ENCODE measurements around the gene CDCA4.

CDCA4 gene

DNA sequence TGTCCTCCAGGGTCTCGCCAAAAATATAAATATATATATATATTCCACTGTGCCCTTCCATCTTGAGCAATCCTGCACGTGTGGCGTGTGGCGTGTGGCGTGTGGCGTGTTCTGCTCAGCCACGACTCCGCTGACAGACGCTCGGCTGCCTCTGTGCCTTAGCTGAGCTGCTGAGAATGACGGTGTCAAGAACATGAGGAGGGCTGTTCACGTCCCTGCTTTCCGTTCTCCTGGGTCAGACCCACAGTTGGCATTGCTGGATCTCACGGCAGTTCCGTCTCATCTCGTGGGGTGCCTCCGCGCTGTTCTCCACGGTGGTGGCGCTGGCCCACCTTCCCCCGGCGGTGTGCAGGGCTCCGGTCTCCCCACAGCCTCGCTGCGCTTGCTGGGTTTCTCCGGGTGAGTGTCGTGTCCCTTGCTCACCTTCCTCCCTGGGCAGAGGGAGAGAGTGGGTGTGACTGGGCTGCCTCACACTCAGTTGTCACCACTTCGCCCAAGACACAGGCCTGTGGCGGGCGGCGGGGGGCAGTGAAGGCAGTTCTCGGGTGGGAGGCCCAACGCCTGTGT lies 34.9 kb upstream of the CDCA4 start:
- no peaks in the 10 kb centered on the region for H3K79me1 ChIP-seq (replicated peaks; ENCODE audit: low read length, poor library complexity, severe bottlenecking)
- no peak overlapping the region for H2BK5ac ChIP-seq (ENCODE audit: low read depth, low read length, poor library complexity, severe bottlenecking)
- H3K23ac ChIP-seq (ENCODE audit: low read length in 2 of 2) = no peak overlapping the region
- DNase-seq = no peak
- H4K8ac ChIP-seq (ENCODE audit: low read length) = peak overlapping the region; percentile 12
- H2AK5ac ChIP-seq (ENCODE audit: low read length, severe bottlenecking) = no peak overlapping the region
- H3K4me3 ChIP-seq (ENCODE audit: insufficient read depth in 1 of 2, low read depth in 1 of 2, low read length in 2 of 2) = no peak overlapping the region
- no peak overlapping the region for H3K14ac ChIP-seq (ENCODE audit: low read length in 2 of 2)
- H3K36me3 ChIP-seq (ENCODE audit: control insufficient read depth in 1 of 2, insufficient read depth in 2 of 2, low read depth in 1 of 2, low read length in 2 of 2) = no peaks in the 10 kb centered on the region
- peaks cover 10 to 41% of the 10 kb centered on the region in 2 experiments for H3K27me3 ChIP-seq (ENCODE audit: control insufficient read depth in 1 of 2, insufficient read depth in 1 of 2, low read length in 2 of 2)
- no peak overlapping the region for H2BK12ac ChIP-seq (ENCODE audit: low read length in 2 of 2)
- H4K91ac ChIP-seq (ENCODE audit: low read length) = no peak overlapping the region
- no peak overlapping the region for H3K4ac ChIP-seq (ENCODE audit: low read depth in 1 of 2, low read length in 2 of 2)
- no peak overlapping the region for H2BK120ac ChIP-seq (ENCODE audit: low read depth, low read length)
- 78% methylated on average over 31 of the region's 33 CpGs for WGBS
- H3K4me2 ChIP-seq (ENCODE audit: low read length, poor library complexity, severe bottlenecking) = no peak overlapping the region
- H3K9ac ChIP-seq (ENCODE audit: low read length) = no peak overlapping the region
- H3K4me1 ChIP-seq (ENCODE audit: control insufficient read depth, insufficient read depth, low read depth, low read length) = peaks cover 10% of the 10 kb centered on the region
- no peak overlapping the region for H2AFZ ChIP-seq (ENCODE audit: low read depth, low read length)
- no peak overlapping the region for H2BK15ac ChIP-seq (ENCODE audit: low read depth, poor library complexity, severe bottlenecking)
- H3K9me3 ChIP-seq (ENCODE audit: control insufficient read depth, low read length) = no peaks in the 10 kb centered on the region
- H3K18ac ChIP-seq (ENCODE audit: low read depth in 1 of 2, low read length in 2 of 2) = no peak overlapping the region
- no peak overlapping the region for H3K27ac ChIP-seq (ENCODE audit: low read length, poor library complexity, severe bottlenecking)

DNA sequence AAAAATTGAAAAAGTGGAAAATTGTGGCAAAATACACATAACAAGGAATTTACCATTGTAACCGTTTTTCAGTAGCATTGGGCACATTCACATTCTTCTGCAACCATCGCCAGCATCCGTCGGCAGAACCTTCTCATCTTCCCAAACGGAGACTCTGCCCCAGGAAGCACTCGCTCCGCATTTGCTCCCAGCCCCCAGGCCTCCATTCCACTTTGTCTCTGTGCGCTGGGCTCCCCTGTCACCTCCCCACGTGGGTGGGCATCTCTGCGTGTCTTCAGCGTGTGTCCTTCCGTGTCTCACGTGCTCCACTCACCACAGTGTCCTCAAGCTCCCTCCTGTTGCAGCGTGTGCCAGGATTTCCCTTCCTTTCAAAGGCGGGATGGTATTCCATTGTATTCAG lies 34.5 kb upstream of the CDCA4 start:
- H3K27me3 ChIP-seq (ENCODE audit: control insufficient read depth in 1 of 2, insufficient read depth in 1 of 2, low read length in 2 of 2) = peaks cover 10 to 41% of the 10 kb centered on the region in 2 experiments
- H2AK5ac ChIP-seq (ENCODE audit: low read length, severe bottlenecking) = no peak overlapping the region

DNA sequence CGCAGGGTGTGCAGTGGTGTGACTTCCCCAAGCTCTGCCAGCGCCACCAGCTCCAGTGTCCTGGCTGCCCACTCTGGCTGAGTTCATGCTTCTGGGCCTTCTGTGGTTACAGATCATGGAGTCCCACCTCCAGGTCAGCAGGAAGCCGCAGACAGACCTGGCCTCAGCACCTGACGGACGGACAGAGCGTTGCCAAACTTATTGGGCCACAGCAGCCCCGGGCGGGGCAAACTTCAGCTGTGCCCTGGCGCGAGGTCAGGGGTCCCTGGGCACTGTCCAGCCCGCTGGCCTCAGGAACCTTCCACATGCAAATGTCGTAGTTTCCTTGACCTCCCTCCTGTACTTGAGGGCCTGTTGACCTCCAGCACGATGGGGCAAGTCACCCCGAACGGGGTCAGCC lies 33.1 kb upstream of the CDCA4 start:
- Histone ChIP-seq H2BK12ac (ENCODE audit: low read length in 2 of 2) (no peak overlapping the region), H3K9me3 (ENCODE audit: control insufficient read depth, low read length) (no peaks in the 10 kb centered on the region), H3K4ac (ENCODE audit: low read depth in 1 of 2, low read length in 2 of 2) (no peak overlapping the region), H2AFZ (ENCODE audit: low read depth, low read length) (no peak overlapping the region), H4K91ac (ENCODE audit: low read length) (no peak overlapping the region), H2BK15ac (ENCODE audit: low read depth, poor library complexity, severe bottlenecking) (no peak overlapping the region), H3K4me2 (ENCODE audit: low read length, poor library complexity, severe bottlenecking) (no peak overlapping the region), H3K9ac (ENCODE audit: low read length) (no peak overlapping the region), H2AK5ac (ENCODE audit: low read length, severe bottlenecking) (no peak overlapping the region), H3K27ac (ENCODE audit: low read length, poor library complexity, severe bottlenecking) (no peak overlapping the region), H2BK120ac (ENCODE audit: low read depth, low read length) (no peak overlapping the region), H3K4me1 (ENCODE audit: control insufficient read depth, insufficient read depth, low read depth, low read length) (peaks cover 18% of the 10 kb centered on the region), H3K79me1 (replicated peaks; ENCODE audit: low read length, poor library complexity, severe bottlenecking) (no peaks in the 10 kb centered on the region), H3K27me3 (ENCODE audit: control insufficient read depth in 1 of 2, insufficient read depth in 1 of 2, low read length in 2 of 2) (peaks cover 10 to 34% of the 10 kb centered on the region in 2 experiments), H3K23ac (ENCODE audit: low read length in 2 of 2) (no peak overlapping the region), H2BK5ac (ENCODE audit: low read depth, low read length, poor library complexity, severe bottlenecking) (no peak overlapping the region), H3K18ac (ENCODE audit: low read depth in 1 of 2, low read length in 2 of 2) (no peak overlapping the region), H4K8ac (ENCODE audit: low read length) (no peak overlapping the region), H3K14ac (ENCODE audit: low read length in 2 of 2) (no peak overlapping the region), H3K36me3 (ENCODE audit: control insufficient read depth in 1 of 2, insufficient read depth in 2 of 2, low read depth in 1 of 2, low read length in 2 of 2) (no peaks in the 10 kb centered on the region), H3K4me3 (ENCODE audit: insufficient read depth in 1 of 2, low read depth in 1 of 2, low read length in 2 of 2) (no peak overlapping the region)
- 92% methylated on average over 15 of the region's 15 CpGs for WGBS
- DNase-seq = no peak

More for the DNA sequence above, 34.5 kb upstream of the CDCA4 start:
- Histone ChIP-seq H4K91ac (ENCODE audit: low read length) (no peak overlapping the region), H3K9ac (ENCODE audit: low read length) (no peak overlapping the region), H3K14ac (ENCODE audit: low read length in 2 of 2) (no peak overlapping the region), H2BK120ac (ENCODE audit: low read depth, low read length) (no peak overlapping the region), H3K27ac (ENCODE audit: low read length, poor library complexity, severe bottlenecking) (no peak overlapping the region), H2BK12ac (ENCODE audit: low read length in 2 of 2) (no peak overlapping the region), H3K4me1 (ENCODE audit: control insufficient read depth, insufficient read depth, low read depth, low read length) (peaks cover 12% of the 10 kb centered on the region), H3K18ac (ENCODE audit: low read depth in 1 of 2, low read length in 2 of 2) (no peak overlapping the region), H3K36me3 (ENCODE audit: control insufficient read depth in 1 of 2, insufficient read depth in 2 of 2, low read depth in 1 of 2, low read length in 2 of 2) (no peaks in the 10 kb centered on the region), H3K4me3 (ENCODE audit: insufficient read depth in 1 of 2, low read depth in 1 of 2, low read length in 2 of 2) (no peak overlapping the region), H2BK15ac (ENCODE audit: low read depth, poor library complexity, severe bottlenecking) (no peak overlapping the region), H3K9me3 (ENCODE audit: control insufficient read depth, low read length) (no peaks in the 10 kb centered on the region), H3K4ac (ENCODE audit: low read depth in 1 of 2, low read length in 2 of 2) (no peak overlapping the region), H4K8ac (ENCODE audit: low read length) (no peak overlapping the region), H3K4me2 (ENCODE audit: low read length, poor library complexity, severe bottlenecking) (no peak overlapping the region), H2AFZ (ENCODE audit: low read depth, low read length) (no peak overlapping the region), H3K79me1 (replicated peaks; ENCODE audit: low read length, poor library complexity, severe bottlenecking) (no peaks in the 10 kb centered on the region), H2BK5ac (ENCODE audit: low read depth, low read length, poor library complexity, severe bottlenecking) (no peak overlapping the region), H3K23ac (ENCODE audit: low read length in 2 of 2) (no peak overlapping the region)
- DNase-seq = no peak
- WGBS = 80% methylated on average over 15 of the region's 15 CpGs

- Histone ChIP-seq H3K79me1 (replicated peaks; ENCODE audit: low read length, poor library complexity, severe bottlenecking) (no peaks in the 10 kb centered on the region), H4K8ac (ENCODE audit: low read length) (no peak overlapping the region), H2BK15ac (ENCODE audit: low read depth, poor library complexity, severe bottlenecking) (no peak overlapping the region), H3K9me3 (ENCODE audit: control insufficient read depth, low read length) (no peaks in the 10 kb centered on the region), H3K4me2 (ENCODE audit: low read length, poor library complexity, severe bottlenecking) (no peak overlapping the region), H3K4me3 (ENCODE audit: insufficient read depth in 1 of 2, low read depth in 1 of 2, low read length in 2 of 2) (no peak overlapping the region), H4K91ac (ENCODE audit: low read length) (no peak overlapping the region), H2BK120ac (ENCODE audit: low read depth, low read length) (no peak overlapping the region), H3K14ac (ENCODE audit: low read length in 2 of 2) (no peak overlapping the region), H3K18ac (ENCODE audit: low read depth in 1 of 2, low read length in 2 of 2) (no peak overlapping the region), H3K27ac (ENCODE audit: low read length, poor library complexity, severe bottlenecking) (no peak overlapping the region), H3K23ac (ENCODE audit: low read length in 2 of 2) (no peak overlapping the region), H3K9ac (ENCODE audit: low read length) (no peak overlapping the region), H3K4ac (ENCODE audit: low read depth in 1 of 2, low read length in 2 of 2) (no peak overlapping the region), H2AFZ (ENCODE audit: low read depth, low read length) (no peak overlapping the region), H2BK5ac (ENCODE audit: low read depth, low read length, poor library complexity, severe bottlenecking) (no peak overlapping the region), H3K36me3 (ENCODE audit: control insufficient read depth in 1 of 2, insufficient read depth in 2 of 2, low read depth in 1 of 2, low read length in 2 of 2) (no peaks in the 10 kb centered on the region), H3K27me3 (ENCODE audit: control insufficient read depth in 1 of 2, insufficient read depth in 1 of 2, low read length in 2 of 2) (peaks cover 10 to 28% of the 10 kb centered on the region in 2 experiments), H2AK5ac (ENCODE audit: low read length, severe bottlenecking) (no peak overlapping the region), H2BK12ac (ENCODE audit: low read length in 2 of 2) (no peak overlapping the region), H3K4me1 (ENCODE audit: control insufficient read depth, insufficient read depth, low read depth, low read length) (peaks cover 18% of the 10 kb centered on the region)
- 97% methylated on average over 3 of the region's 6 CpGs for WGBS
- no peak for DNase-seq
Measured at GRCh38 chr14:105053421-105053820, 32.5 kb upstream of the CDCA4 start.

Measured in mesenchymal stem cell (in vitro differentiated cells and primary cell).